Neural cell (in vitro differentiated cells): ENCODE results near the gene CITED2.

Experiments
- CTCF ChIP-seq: fragments of 450-650 bp; IDR thresholded peaks from 2 replicates; pipeline ENCODE4 v1.5.1; 2014; ENCODE audit warnings: antibody characterized with exemption, mild to moderate bottlenecking, moderate library complexity; ENCODE audit not compliant: poor library complexity, severe bottlenecking
- EP300 ChIP-seq: fragments of 450-650 bp; conservative IDR thresholded peaks from 2 replicates; pipeline ENCODE4 v1.6.1; 2014; ENCODE audit warnings: antibody characterized with exemption, mild to moderate bottlenecking, moderate library complexity; ENCODE audit not compliant: poor library complexity, severe bottlenecking
- EZH2 ChIP-seq: fragments of 200-600, 300-800 bp; shearing (Covaris generic), sonication (generic); IDR thresholded peaks from 2 replicates; pipeline ENCODE4 v1.6.1; 2014; ENCODE audit warnings: antibody characterized with exemption, low read length, borderline replicate concordance, mild to moderate bottlenecking; ENCODE audit not compliant: insufficient read depth, poor library complexity, severe bottlenecking
- MXI1 ChIP-seq: fragments of 450-650 bp; conservative IDR thresholded peaks from 2 replicates; pipeline ENCODE4 v1.6.1; 2014; ENCODE audit warnings: antibody characterized with exemption, mild to moderate bottlenecking; ENCODE audit not compliant: poor library complexity, severe bottlenecking
- RAD21 ChIP-seq: fragments of 450-650 bp; conservative IDR thresholded peaks from 2 replicates; pipeline ENCODE4 v1.6.1; 2014; ENCODE audit warnings: antibody characterized with exemption, mild to moderate bottlenecking, moderate library complexity

- TF ChIP-seq CTCF (no peak), EZH2 (no peak), RAD21 (no peak), MXI1 (no peak), EP300 (no peak)
These were observed 9.5 kb downstream of the CITED2 start for GRCh38 chr6:139364982-139365379.
